Measurements from ENCODE around the gene SNX11.

Gene SNX11

GRCh38 chr17:48161127-48161905 lies 53.8 kb downstream of the SNX11 start:
- no peak for DNase-seq (ENCODE audit: low read depth in 2 of 2)

- no peak for DNase-seq (ENCODE audit: low read depth in 2 of 2)
Observed at GRCh38 chr17:48162306-48162934, 54.9 kb downstream of the SNX11 start.

GRCh38 chr17:48162946-48163506 lies 55.5 kb downstream of the SNX11 start:
- no peak for DNase-seq (ENCODE audit: low read depth in 2 of 2)

GRCh38 chr17:48163809-48164208 lies 56.2 kb downstream of the SNX11 start:
- DNase-seq (ENCODE audit: low read depth in 2 of 2): no peak

GRCh38 chr17:48169926-48170325 lies 62.4 kb downstream of the SNX11 start:
- DNase-seq (ENCODE audit: low read depth in 2 of 2): no peak
